ENCODE data around the gene MYL6. TPM values are rescaled to one million over a fixed set of nuclear protein-coding genes. Genes with fewer than 3 reads are reported as not detected.
A peak's percentile ranks its signal among the peaks of the same experiment; 100 is the strongest.

Gene MYL6
- total RNA-seq, 8 experiments from 2014 or later = 1,063 to 2,469 (median 1,244) TPM

GRCh38 chr12:56161690-56162351 lies 3.7 kb downstream of the MYL6 start:
- 44 to 100% (median 92%) methylated on average over 1 to 9 of the region's 10 CpGs; no CpG with 5 or more reads in 1 of the 10 experiments for WGBS, 10 experiments
- no peak for ATAC-seq (replicated peaks in 6 of 8)
- peaks cover 19% of the 10 kb centered on the region in 2 donors for H3K4me1 ChIP-seq (replicated peaks in 1 of 2)
- in situ Hi-C loops (cut with MboI; ENCODE audit: low pct_unique_long_range_greater_than_20kb in 2 of 9, low sequenced_read_pairs in 9 of 9, unreplicated experiment in 9 of 9) = loop anchor here in 1 of 9 experiments (25.0 kb wide), 1 partner anchor 100 kb away; the partner anchor contains the start of genes ANKRD52 and COQ10A
- no peak overlapping the region for H3K27ac ChIP-seq
- H3K4me3 ChIP-seq = no peak overlapping the region

GRCh38 chr12:56162468-56163290 lies 4.5 kb downstream of the MYL6 start:
- Histone ChIP-seq H3K4me1 (replicated peaks in 1 of 2) (peaks cover 14 to 16% of the 10 kb centered on the region in 2 donors), H3K4me3 (no peak overlapping the region), H3K27ac (no peak overlapping the region)
- WGBS, 10 experiments = 51 to 100% (median 84%) methylated on average over 1 to 11 of the region's 11 CpGs
- in situ Hi-C loops (cut with MboI; ENCODE audit: low pct_unique_long_range_greater_than_20kb in 2 of 9, low sequenced_read_pairs in 9 of 9, unreplicated experiment in 9 of 9) = loop anchor here in 1 of 9 experiments (25.0 kb wide), 1 partner anchor 100 kb away; the partner anchor contains the start of genes ANKRD52 and COQ10A
- ATAC-seq (replicated peaks in 6 of 8) = no peak

DNA sequence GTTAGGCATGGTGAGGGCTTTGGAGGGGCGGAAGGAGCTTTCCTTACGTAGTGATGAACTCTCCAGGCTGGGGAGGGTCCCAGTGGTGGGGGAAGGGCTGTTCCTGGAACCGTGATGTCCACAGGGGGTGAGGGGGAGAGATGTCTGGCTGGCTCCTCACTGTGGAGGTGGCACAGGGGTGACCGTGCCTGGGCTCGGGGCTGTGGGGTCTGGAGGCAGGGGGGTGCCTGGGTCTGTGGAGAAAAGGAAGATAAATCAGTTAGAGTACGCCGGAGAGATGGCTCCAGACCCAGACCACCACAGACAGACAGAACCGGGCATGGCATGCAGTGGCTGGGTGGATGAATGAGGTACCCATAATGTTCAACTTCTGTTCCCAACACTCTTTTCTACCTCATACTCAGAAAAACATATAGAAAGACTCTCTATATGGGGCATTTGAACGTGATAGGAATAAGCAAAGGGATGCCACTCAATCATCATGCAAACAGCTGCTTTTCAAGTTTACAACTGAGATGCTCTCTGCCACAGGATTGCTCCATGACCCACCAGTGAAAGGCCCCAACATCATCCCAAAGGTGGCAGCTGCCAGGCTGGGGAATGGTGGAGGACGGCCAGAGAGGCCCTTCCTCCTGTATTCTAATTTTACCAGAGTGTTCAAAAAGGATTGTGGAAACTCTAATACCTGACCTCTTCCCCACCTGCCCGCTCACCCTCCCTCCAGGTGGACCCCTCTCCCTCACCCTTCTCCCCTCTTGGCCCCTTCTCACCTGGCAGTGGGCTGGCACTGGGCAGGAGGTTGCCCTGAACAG lies 5.6 kb downstream of the MYL6 start:
- Histone ChIP-seq H3K4me3 (no peak overlapping the region), H3K4me1 (replicated peaks in 1 of 2) (peaks cover 14 to 16% of the 10 kb centered on the region in 2 donors), H3K27ac (no peak overlapping the region)
- WGBS, 10 experiments = 17 to 100% (median 74%) methylated on average over 1 to 3 of the region's 11 CpGs; no CpG with 5 or more reads in 6 of the 10 experiments
- peak in 7 of 8 experiments; percentile 1 to 14 (median 9) for ATAC-seq (replicated peaks in 6 of 8)
- in situ Hi-C loops (cut with MboI; ENCODE audit: low pct_unique_long_range_greater_than_20kb in 2 of 9, low sequenced_read_pairs in 9 of 9, unreplicated experiment in 9 of 9) = loop anchor here in 1 of 9 experiments (25.0 kb wide), 1 partner anchor 99 kb away; the partner anchor contains the start of genes ANKRD52 and COQ10A

GRCh38 chr12:56164345-56164729 lies 6.2 kb downstream of the MYL6 start:
- H3K27ac ChIP-seq = no peak overlapping the region
- peak in 2 of 8 experiments; percentile 4 to 13 for ATAC-seq (replicated peaks in 6 of 8)
- H3K4me1 ChIP-seq (replicated peaks in 1 of 2) = peaks cover 14 to 15% of the 10 kb centered on the region in 2 donors
- WGBS, 10 experiments = 50 to 96% (median 93%) methylated on average over 1 to 9 of the region's 17 CpGs; no CpG with 5 or more reads in 3 of the 10 experiments
- in situ Hi-C loops (cut with MboI; ENCODE audit: low pct_unique_long_range_greater_than_20kb in 2 of 9, low sequenced_read_pairs in 9 of 9, unreplicated experiment in 9 of 9) = loop anchor here in 1 of 9 experiments (25.0 kb wide), 1 partner anchor 98 kb away; the partner anchor contains the start of genes ANKRD52 and COQ10A
- H3K4me3 ChIP-seq = no peak overlapping the region

DNA sequence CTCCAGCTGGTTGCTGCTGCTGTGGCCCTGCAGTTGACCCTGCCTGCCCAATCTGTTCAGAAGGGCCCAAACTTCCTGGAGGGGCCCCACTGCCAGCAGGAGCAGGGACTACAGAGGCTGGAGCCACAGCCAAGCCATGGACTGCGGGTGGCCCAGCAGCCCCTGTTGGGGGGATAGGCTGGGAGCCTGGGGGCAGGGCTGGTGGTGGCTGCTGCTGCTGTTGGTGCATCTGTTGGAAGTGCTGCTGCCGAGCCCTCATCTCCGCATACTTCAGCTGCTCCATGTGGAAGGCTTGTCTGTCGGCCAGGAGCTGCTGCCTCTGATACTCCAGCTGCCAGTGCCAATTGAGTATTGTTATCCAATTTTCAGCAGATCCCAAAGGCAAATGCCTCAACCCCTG lies 7.2 kb downstream of the MYL6 start:
- WGBS, 10 experiments = 43 to 100% (median 88%) methylated on average over 1 to 4 of the region's 4 CpGs; no CpG with 5 or more reads in 6 of the 10 experiments
- ATAC-seq (replicated peaks in 6 of 8) = peak in 2 of 8 experiments; percentile 5 to 16
- Histone ChIP-seq H3K27ac (no peak overlapping the region), H3K4me1 (replicated peaks in 1 of 2) (peaks cover 4 to 5% of the 10 kb centered on the region in 2 donors), H3K4me3 (no peak overlapping the region)
- in situ Hi-C loops (cut with MboI; ENCODE audit: low pct_unique_long_range_greater_than_20kb in 2 of 9, low sequenced_read_pairs in 9 of 9, unreplicated experiment in 9 of 9) = loop anchor here in 1 of 9 experiments (25.0 kb wide), 1 partner anchor 97 kb away; the partner anchor contains the start of genes ANKRD52 and COQ10A

DNA sequence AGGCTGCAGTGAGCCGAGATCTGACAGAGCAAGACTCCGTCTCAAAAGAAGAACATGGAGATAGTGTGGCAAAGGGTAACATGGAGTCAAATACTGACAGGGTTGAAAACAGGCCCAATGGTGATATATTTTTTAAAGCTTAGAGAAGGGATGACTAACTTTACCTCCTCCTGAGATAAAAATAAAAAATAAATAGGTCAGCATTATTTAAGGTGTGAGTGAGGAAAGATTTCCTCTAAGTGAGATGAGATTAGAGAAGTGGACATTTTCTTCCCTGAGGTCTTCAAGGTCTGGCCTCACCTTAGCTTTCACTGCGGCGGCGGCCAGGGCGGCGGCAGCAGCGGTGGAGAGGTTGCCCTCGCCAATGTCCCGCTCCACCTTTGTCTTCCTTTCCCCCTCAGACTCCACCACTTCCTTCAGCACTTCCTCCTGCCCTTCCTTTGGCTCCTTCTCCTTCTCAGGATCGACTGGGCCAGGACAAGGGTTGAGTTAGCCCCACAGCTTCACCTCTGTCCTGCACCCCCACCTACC lies 11.1 kb downstream of the MYL6 start:
- H3K27ac ChIP-seq = no peak overlapping the region
- no peaks in the 10 kb centered on the region for H3K4me1 ChIP-seq (replicated peaks in 1 of 2)
- WGBS, 10 experiments = 40 to 100% (median 95%) methylated on average over 1 to 11 of the region's 11 CpGs; no CpG with 5 or more reads in 2 of the 10 experiments
- in situ Hi-C loops (cut with MboI; ENCODE audit: low pct_unique_long_range_greater_than_20kb in 2 of 9, low sequenced_read_pairs in 9 of 9, unreplicated experiment in 9 of 9) = loop anchor here in 1 of 9 experiments (25.0 kb wide), 1 partner anchor 93 kb away; the partner anchor contains the start of genes ANKRD52 and COQ10A
- ATAC-seq (replicated peaks in 6 of 8) = no peak
- H3K4me3 ChIP-seq = no peak overlapping the region

DNA sequence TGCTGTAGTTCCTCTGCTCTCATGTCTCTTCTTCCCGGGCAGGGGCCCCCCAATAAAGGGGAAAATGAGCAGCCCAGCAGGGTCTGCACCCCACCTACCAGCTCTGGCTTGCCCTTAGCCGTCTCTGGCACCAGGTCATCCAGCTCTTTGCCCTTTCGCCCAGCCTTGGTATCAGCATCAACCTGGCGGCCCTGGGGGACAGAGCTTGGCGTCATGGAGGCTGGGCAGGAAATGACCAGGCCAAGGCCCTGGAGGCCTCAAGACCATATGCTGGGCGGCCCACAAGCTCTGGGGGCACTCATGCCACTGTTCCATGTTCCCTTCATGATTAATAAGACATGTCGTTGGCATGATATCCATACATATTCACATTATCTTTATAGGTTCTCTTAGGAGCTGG lies 14.7 kb downstream of the MYL6 start:
- Histone ChIP-seq H3K27ac (no peak overlapping the region), H3K4me1 (replicated peaks in 1 of 2) (no peaks in the 10 kb centered on the region), H3K4me3 (no peak overlapping the region)
- no peak for ATAC-seq (replicated peaks in 6 of 8)
- in situ Hi-C loops (cut with MboI; ENCODE audit: low pct_unique_long_range_greater_than_20kb in 2 of 9, low sequenced_read_pairs in 9 of 9, unreplicated experiment in 9 of 9) = loop anchor here in 1 of 9 experiments (25.0 kb wide), 1 partner anchor 89 kb away; the partner anchor contains the start of genes ANKRD52 and COQ10A
- 86 to 100% (median 93%) methylated on average over 1 to 4 of the region's 7 CpGs; no CpG with 5 or more reads in 4 of the 10 experiments for WGBS, 10 experiments

- peak in 3 of 8 experiments; percentile 13 to 89 (median 28) for ATAC-seq (replicated peaks in 6 of 8)
- Histone ChIP-seq H3K4me1 (replicated peaks in 1 of 2) (no peaks in the 10 kb centered on the region), H3K27ac (no peak overlapping the region), H3K4me3 (no peak overlapping the region)
- in situ Hi-C loops (cut with MboI; ENCODE audit: low pct_unique_long_range_greater_than_20kb in 2 of 9, low sequenced_read_pairs in 9 of 9, unreplicated experiment in 9 of 9) = no loop called here
- 67 to 100% (median 80%) methylated on average over 1 to 3 of the region's 3 CpGs; no CpG with 5 or more reads in 5 of the 10 experiments for WGBS, 10 experiments
Measured at GRCh38 chr12:56178347-56178746, 20.2 kb downstream of the MYL6 start.

- H3K27ac ChIP-seq = no peak overlapping the region
- no peak for ATAC-seq (replicated peaks in 6 of 8)
Measured at GRCh38 chr12:56186957-56187356, 28.8 kb downstream of the MYL6 start.

DNA sequence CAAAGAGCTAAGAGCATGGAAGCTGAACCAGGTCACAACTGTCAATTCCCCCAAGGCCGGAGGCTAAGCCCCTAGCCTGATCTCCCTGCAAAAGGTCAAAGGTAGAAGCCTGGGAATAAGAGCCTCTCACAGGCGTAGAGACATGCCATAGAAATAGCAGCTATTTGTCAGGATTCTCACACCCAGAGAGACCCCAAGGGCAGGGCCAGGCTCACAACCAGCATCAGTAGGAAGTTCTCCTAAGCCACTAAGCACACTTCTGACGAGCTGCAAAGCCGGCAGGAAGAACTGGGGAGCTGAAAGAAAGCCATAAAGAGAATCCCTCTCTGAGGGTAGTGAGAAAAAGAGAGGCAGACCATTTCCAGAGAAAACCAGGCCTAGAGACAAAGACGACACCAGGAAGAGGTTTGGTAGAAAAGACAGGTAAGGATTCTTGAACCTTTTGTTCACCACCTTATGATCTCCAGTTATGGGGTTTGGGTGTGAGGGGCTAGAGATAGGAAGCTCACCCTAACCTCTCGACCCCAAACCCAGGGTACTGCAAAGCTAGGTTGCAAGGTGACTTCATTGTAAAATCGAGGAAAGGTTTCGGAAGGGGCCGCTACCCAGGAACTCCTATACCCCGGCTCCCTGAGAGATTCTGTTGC lies 30.1 kb downstream of the MYL6 start:
- no peak for ATAC-seq (replicated peaks in 6 of 8)
- 0 to 17% (median 0%) methylated on average over 1 to 5 of the region's 10 CpGs; no CpG with 5 or more reads in 2 of the 10 experiments for WGBS, 10 experiments
- in situ Hi-C loops (cut with MboI; ENCODE audit: low pct_unique_long_range_greater_than_20kb in 2 of 9, low sequenced_read_pairs in 9 of 9, unreplicated experiment in 9 of 9) = no loop called here
- peak overlapping the region; percentile 71 to 98 (median 84) for H3K4me3 ChIP-seq
- peak overlapping the region; percentile 87 to 91 for H3K27ac ChIP-seq
- H3K4me1 ChIP-seq (replicated peaks in 1 of 2) = peaks cover 4 to 8% of the 10 kb centered on the region in 2 donors

More at GRCh38 chr12:56186957-56187356, 28.8 kb downstream of the MYL6 start:
- WGBS, 10 experiments = 85 to 100% (median 100%) methylated on average over 1 to 2 of the region's 2 CpGs; no CpG with 5 or more reads in 7 of the 10 experiments
- in situ Hi-C loops (cut with MboI; ENCODE audit: low pct_unique_long_range_greater_than_20kb in 2 of 9, low sequenced_read_pairs in 9 of 9, unreplicated experiment in 9 of 9) = no loop called here
- H3K4me3 ChIP-seq = no peak overlapping the region
- peaks cover 4 to 8% of the 10 kb centered on the region in 2 donors for H3K4me1 ChIP-seq (replicated peaks in 1 of 2)

DNA sequence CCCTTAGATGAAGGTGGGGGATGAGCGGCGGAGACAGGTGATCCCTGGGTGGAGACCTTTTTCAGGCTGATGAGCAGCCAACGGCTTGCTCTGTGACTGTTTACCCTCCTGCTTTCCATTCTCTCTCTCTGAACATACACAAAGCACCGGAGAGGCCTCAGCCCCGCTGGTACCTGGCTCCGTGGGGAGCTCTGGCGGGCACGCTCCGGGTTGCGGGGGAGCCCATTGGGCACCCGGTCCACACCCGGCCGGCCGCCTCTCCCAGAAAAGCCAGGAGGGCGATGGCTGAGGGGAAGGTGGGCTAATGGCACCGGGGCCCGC lies 30.6 kb downstream of the MYL6 start:
- in situ Hi-C loops (cut with MboI; ENCODE audit: low pct_unique_long_range_greater_than_20kb in 2 of 9, low sequenced_read_pairs in 9 of 9, unreplicated experiment in 9 of 9) = no loop called here
- peak in 1 of 8 experiments; percentile 1 for ATAC-seq (replicated peaks in 6 of 8)
- Histone ChIP-seq H3K4me3 (peak overlapping the region; percentile 71 to 98 (median 84)), H3K27ac (peak overlapping the region; percentile 87 to 91), H3K4me1 (replicated peaks in 1 of 2) (peaks cover 4 to 8% of the 10 kb centered on the region in 2 donors)
- 0% methylated on average over 1 to 2 of the region's 17 CpGs; no CpG with 5 or more reads in 6 of the 10 experiments for WGBS, 10 experiments

Measured in motor neuron (in vitro differentiated cells).